ENCODE data around the gene DENND4A. TPM values are rescaled to one million over a fixed set of nuclear protein-coding genes. Genes with fewer than 3 reads are reported as not detected.
"Not testable (repeated sequence)": the region's sequence is repeated elsewhere in the genome, so short reads cannot be mapped to it uniquely, and the experiment has no call there.

The DENND4A gene
- total RNA-seq, 4 donors from 2014 or later = 16.5 to 40.4 (median 24.5) TPM

GRCh38 chr15:65619626-65620290 is 172.3 kb downstream of the DENND4A start:
- TF ChIP-seq POLR2AphosphoS5 (IDR thresholded peaks at IDR 0.05) (no peak), POLR2A (IDR thresholded peaks at IDR 0.05) (no peak), EP300 (IDR thresholded peaks at IDR 0.05; ENCODE audit: low read depth) (no peak)
- TF ChIP-seq, protein P1, sequence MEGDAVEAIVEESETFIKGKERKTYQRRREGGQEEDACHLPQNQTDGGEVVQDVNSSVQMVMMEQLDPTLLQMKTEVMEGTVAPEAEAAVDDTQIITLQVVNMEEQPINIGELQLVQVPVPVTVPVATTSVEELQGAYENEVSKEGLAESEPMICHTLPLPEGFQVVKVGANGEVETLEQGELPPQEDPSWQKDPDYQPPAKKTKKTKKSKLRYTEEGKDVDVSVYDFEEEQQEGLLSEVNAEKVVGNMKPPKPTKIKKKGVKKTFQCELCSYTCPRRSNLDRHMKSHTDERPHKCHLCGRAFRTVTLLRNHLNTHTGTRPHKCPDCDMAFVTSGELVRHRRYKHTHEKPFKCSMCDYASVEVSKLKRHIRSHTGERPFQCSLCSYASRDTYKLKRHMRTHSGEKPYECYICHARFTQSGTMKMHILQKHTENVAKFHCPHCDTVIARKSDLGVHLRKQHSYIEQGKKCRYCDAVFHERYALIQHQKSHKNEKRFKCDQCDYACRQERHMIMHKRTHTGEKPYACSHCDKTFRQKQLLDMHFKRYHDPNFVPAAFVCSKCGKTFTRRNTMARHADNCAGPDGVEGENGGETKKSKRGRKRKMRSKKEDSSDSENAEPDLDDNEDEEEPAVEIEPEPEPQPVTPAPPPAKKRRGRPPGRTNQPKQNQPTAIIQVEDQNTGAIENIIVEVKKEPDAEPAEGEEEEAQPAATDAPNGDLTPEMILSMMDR (IDR thresholded peaks at IDR 0.05) = no peak
- no peaks in the 10 kb centered on the region for H3K9me3 ChIP-seq
- H3K36me3 ChIP-seq = no peaks in the 10 kb centered on the region
- intact Hi-C loops (cut with DNase I; ENCODE audit: low total_unique reads) = no loop called here
- in situ Hi-C loops (cut with MboI; ENCODE audit: low pct_ligation_motif_present in 1 of 4, low pct_unique_long_range_greater_than_20kb in 1 of 4, low sequenced_read_pairs in 3 of 4) = no loop called here
- DNase-seq = no peak
- H3K27ac ChIP-seq = no peak overlapping the region
- no peaks in the 10 kb centered on the region for H3K4me1 ChIP-seq
- 79 to 91% methylated on average over 3 to 5 of the region's 5 CpGs for WGBS, 2 donors (ENCODE audit: low coverage in 1 of 2)
- H3K27me3 ChIP-seq = no peaks in the 10 kb centered on the region
- H3K4me3 ChIP-seq = no peak overlapping the region

- Histone ChIP-seq H3K9me3 (no peaks in the 10 kb centered on the region), H3K36me3 (no peaks in the 10 kb centered on the region), H3K4me1 (no peaks in the 10 kb centered on the region), H3K4me3 (no peak overlapping the region), H3K27me3 (no peaks in the 10 kb centered on the region), H3K27ac (no peak overlapping the region)
- no peak for DNase-seq
- TF ChIP-seq POLR2AphosphoS5 (IDR thresholded peaks at IDR 0.05) (no peak), POLR2A (IDR thresholded peaks at IDR 0.05) (no peak), EP300 (IDR thresholded peaks at IDR 0.05; ENCODE audit: low read depth) (no peak)
- TF ChIP-seq, protein P1 (IDR thresholded peaks at IDR 0.05) = no peak
- WGBS, 2 donors (ENCODE audit: low coverage in 1 of 2) = 65 to 85% methylated on average over 4 to 5 of the region's 5 CpGs
- in situ Hi-C loops (cut with MboI; ENCODE audit: low pct_ligation_motif_present in 1 of 4, low pct_unique_long_range_greater_than_20kb in 1 of 4, low sequenced_read_pairs in 3 of 4) (no loop called here), intact Hi-C loops (cut with DNase I; ENCODE audit: low total_unique reads) (no loop called here)
These were observed 173.5 kb downstream of the DENND4A start for GRCh38 chr15:65618560-65619109.

DNA sequence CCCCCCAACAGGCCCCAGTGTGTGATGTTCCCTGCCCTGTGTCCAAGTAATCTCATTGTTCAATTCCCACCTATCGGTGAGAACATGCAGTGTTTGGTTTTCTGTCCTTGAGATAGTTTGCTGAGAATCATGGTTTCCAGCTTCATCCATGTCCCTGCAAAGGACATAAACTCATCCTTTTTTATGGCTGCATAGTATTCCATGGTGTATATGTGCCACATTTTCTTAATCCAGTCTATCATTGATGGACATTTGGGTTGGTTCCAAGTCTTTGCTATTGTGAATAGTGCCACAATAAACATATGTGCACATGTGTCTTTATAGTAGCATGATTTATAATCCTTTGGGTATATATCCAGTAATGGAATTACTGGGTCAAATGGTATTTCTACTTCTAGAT is 176.2 kb downstream of the DENND4A start:
- in situ Hi-C loops (cut with MboI; ENCODE audit: low pct_ligation_motif_present in 1 of 4, low pct_unique_long_range_greater_than_20kb in 1 of 4, low sequenced_read_pairs in 3 of 4); H3K9me3 ChIP-seq; H3K27ac ChIP-seq; H3K36me3 ChIP-seq; H3K27me3 ChIP-seq; intact Hi-C loops (cut with DNase I; ENCODE audit: low total_unique reads); H3K4me3 ChIP-seq; DNase-seq: not testable (repeated sequence)
- peaks cover 7 to 12% (median 8%) of the 10 kb centered on the region in 4 donors for H3K4me1 ChIP-seq
- 100% methylated on average over 1 of the region's 1 CpG; no CpG with 5 or more reads in 1 of the 2 donors for WGBS, 2 donors (ENCODE audit: low coverage in 1 of 2)

GRCh38 chr15:65612949-65613744 is 178.9 kb downstream of the DENND4A start:
- Histone ChIP-seq H3K9me3 (no peaks in the 10 kb centered on the region), H3K27me3 (no peaks in the 10 kb centered on the region), H3K4me3 (no peak overlapping the region), H3K4me1 (peaks cover 14 to 26% (median 19%) of the 10 kb centered on the region in 4 donors), H3K27ac (no peak overlapping the region), H3K36me3 (no peaks in the 10 kb centered on the region)
- in situ Hi-C loops (cut with MboI; ENCODE audit: low pct_ligation_motif_present in 1 of 4, low pct_unique_long_range_greater_than_20kb in 1 of 4, low sequenced_read_pairs in 3 of 4) = no loop called here
- intact Hi-C loops (cut with DNase I; ENCODE audit: low total_unique reads) = no loop called here
- WGBS, 2 donors (ENCODE audit: low coverage in 1 of 2) = 80 to 90% methylated on average over 6 of the region's 6 CpGs
- DNase-seq = no peak
- no peak for TF ChIP-seq POLR2AphosphoS5 (IDR thresholded peaks at IDR 0.05)
- no peak for TF ChIP-seq POLR2A (IDR thresholded peaks at IDR 0.05)
- TF ChIP-seq, protein P1 (IDR thresholded peaks at IDR 0.05) = no peak
- no peak for TF ChIP-seq EP300 (IDR thresholded peaks at IDR 0.05; ENCODE audit: low read depth)

Measured in transverse colon (tissue), 4 donors.